OCI-LY1 (cell line): ENCODE results near the gene PCSK5.

Source experiments
- H2AFZ ChIP-seq: fragments of 200-600 bp; sonication (generic), shearing (Covaris generic); 2 replicates; pipeline ENCODE4 v1.6.0; 2014; ENCODE audit warnings: antibody characterized with exemption, mild to moderate bottlenecking, low read length
- H3F3A ChIP-seq: fragments of 200-600 bp; sonication (generic), shearing (Covaris generic); 2 replicates; pipeline ENCODE4 v1.6.0; 2014; ENCODE audit warnings: mild to moderate bottlenecking, antibody characterized with exemption, low read length, moderate library complexity; ENCODE audit not compliant: insufficient read depth
- H3K27ac ChIP-seq: fragments of 200-600 bp; sonication (generic); 2 replicates; pipeline ENCODE4 v1.5.1; 2014; ENCODE audit warnings: low read length, mixed run types, mild to moderate bottlenecking, low read depth; ENCODE audit not compliant: poor library complexity, severe bottlenecking
- H3K27me3 ChIP-seq: fragments of 200-600 bp; sonication (generic); 2 replicates; pipeline ENCODE4 v1.6.0; 2014; ENCODE audit warnings: antibody characterized with exemption, mild to moderate bottlenecking, low read length, moderate library complexity; ENCODE audit not compliant: insufficient read depth
- H3K36me3 ChIP-seq: fragments of 200-600 bp; sonication (generic); 2 replicates; pipeline ENCODE4 v1.6.1; 2014; ENCODE audit warnings: mild to moderate bottlenecking, antibody characterized with exemption, low read length, moderate library complexity, mixed read lengths; ENCODE audit not compliant: insufficient read depth
- H3K4me1 ChIP-seq: fragments of 200-600 bp; sonication (generic); 2 replicates; pipeline ENCODE4 v1.5.1; 2014; ENCODE audit warnings: mild to moderate bottlenecking, low read length, moderate library complexity; ENCODE audit not compliant: insufficient read depth, severe bottlenecking
- H3K4me2 ChIP-seq: fragments of 200-600 bp; sonication (generic), shearing (Covaris generic); 2 replicates; pipeline ENCODE4 v1.6.1; 2014; ENCODE audit warnings: low read length
- H3K4me3 ChIP-seq: fragments of 200-600 bp; sonication (generic); 2 replicates; pipeline ENCODE4 v1.5.1; 2014; ENCODE audit warnings: low read length, low read depth, mild to moderate bottlenecking, mixed read lengths; ENCODE audit not compliant: poor library complexity, severe bottlenecking
- H3K79me2 ChIP-seq: fragments of 200-600 bp; shearing (Covaris generic); 2 replicates; pipeline ENCODE4 v1.6.1; 2016; ENCODE audit warnings: mixed run types, low read length, mixed read lengths; ENCODE audit not compliant: insufficient read depth
- H3K9ac ChIP-seq: fragments of 200-600 bp; sonication (generic), shearing (Covaris generic); 2 replicates; pipeline ENCODE4 v1.6.1; 2014; ENCODE audit warnings: mild to moderate bottlenecking, low read length, mixed read lengths
- H3K9me2 ChIP-seq: fragments of 200-600 bp; sonication (generic), shearing (Covaris generic); 2 replicates; pipeline ENCODE4 v1.6.1; 2014; ENCODE audit warnings: low read depth, mild to moderate bottlenecking, low read length, mixed read lengths
- H3K9me3 ChIP-seq: fragments of 200-600 bp; shearing (Covaris generic); 2 replicates; pipeline ENCODE4 v1.6.1; 2014; ENCODE audit warnings: low read length, mixed read lengths
- H4K20me1 ChIP-seq: fragments of 200-600 bp; sonication (generic), shearing (Covaris generic); 2 replicates; pipeline ENCODE4 v1.6.0; 2016; ENCODE audit warnings: mild to moderate bottlenecking, low read length; ENCODE audit not compliant: insufficient read depth
- CTCF ChIP-seq: fragments of 200-600 bp; sonication (generic), shearing (Covaris generic); IDR thresholded peaks from 2 replicates; pipeline ENCODE4 v1.5.1; 2017; ENCODE audit warnings: mild to moderate bottlenecking, antibody characterized with exemption, low read length, moderate library complexity, mixed read lengths
- EZH2 ChIP-seq: fragments of 200-600 bp; sonication (generic), shearing (Covaris generic); IDR thresholded peaks from 2 replicates; pipeline ENCODE4 v1.8.0; 2017; ENCODE audit warnings: borderline replicate concordance, mixed run types, mild to moderate bottlenecking, antibody characterized with exemption, low read length, moderate library complexity, mixed read lengths

PCSK5 gene

GRCh38 chr9:76037587-76038225 is 147.2 kb downstream of the PCSK5 start:
- no peaks in the 10 kb centered on the region for H3K9me2 ChIP-seq

GRCh38 chr9:76038431-76038830 is 148.0 kb downstream of the PCSK5 start:
- Histone ChIP-seq H2AFZ (no peak overlapping the region), H3K9ac (no peak overlapping the region), H3K4me1 (no peaks in the 10 kb centered on the region), H3K27ac (no peak overlapping the region), H4K20me1 (no peaks in the 10 kb centered on the region), H3K9me3 (no peaks in the 10 kb centered on the region), H3K79me2 (no peaks in the 10 kb centered on the region), H3K36me3 (no peaks in the 10 kb centered on the region), H3K9me2 (no peaks in the 10 kb centered on the region), H3K27me3 (no peaks in the 10 kb centered on the region), H3K4me2 (no peak overlapping the region), H3F3A (no peaks in the 10 kb centered on the region), H3K4me3 (no peak overlapping the region)
- TF ChIP-seq CTCF (no peak), EZH2 (no peak)

More at GRCh38 chr9:76037587-76038225, 147.2 kb downstream of the PCSK5 start:
- Histone ChIP-seq H3F3A (no peaks in the 10 kb centered on the region), H3K4me1 (no peaks in the 10 kb centered on the region), H3K36me3 (no peaks in the 10 kb centered on the region), H3K4me3 (no peak overlapping the region), H3K9ac (no peak overlapping the region), H3K27ac (no peak overlapping the region), H3K79me2 (no peaks in the 10 kb centered on the region), H3K9me3 (no peaks in the 10 kb centered on the region), H3K4me2 (no peak overlapping the region), H2AFZ (no peak overlapping the region), H3K27me3 (no peaks in the 10 kb centered on the region), H4K20me1 (no peaks in the 10 kb centered on the region)
- TF ChIP-seq EZH2 (no peak), CTCF (no peak)

GRCh38 chr9:76044266-76044819 is 153.9 kb downstream of the PCSK5 start:
- H3K27ac ChIP-seq = no peak overlapping the region

More at GRCh38 chr9:76044266-76044819, 153.9 kb downstream of the PCSK5 start:
- no peak overlapping the region for H3K4me2 ChIP-seq
- H3K9me3 ChIP-seq = no peaks in the 10 kb centered on the region
- no peaks in the 10 kb centered on the region for H3K27me3 ChIP-seq
- no peaks in the 10 kb centered on the region for H3K79me2 ChIP-seq
- H3K9ac ChIP-seq = no peak overlapping the region
- no peaks in the 10 kb centered on the region for H3K4me1 ChIP-seq
- no peaks in the 10 kb centered on the region for H3F3A ChIP-seq
- H4K20me1 ChIP-seq = no peaks in the 10 kb centered on the region
- H2AFZ ChIP-seq = no peak overlapping the region
- no peak overlapping the region for H3K4me3 ChIP-seq
- no peak for TF ChIP-seq CTCF
- no peak for TF ChIP-seq EZH2
- H3K36me3 ChIP-seq = no peaks in the 10 kb centered on the region
- no peaks in the 10 kb centered on the region for H3K9me2 ChIP-seq
